Stimulated activated naive CD8-positive, alpha-beta T cell treated with anti-CD3 and anti-CD28 coated beads, Interleukin-15, Interleukin-2, amounts not matched to agents 100 ng/mL and 50 ng/mL, for 24 hours (primary cell): ENCODE data around the gene MYO7B.

ENCODE experiments used
- H3K27ac Mint-ChIP-seq: one replicate; pipeline ENCODE4 v1.8.0; 2021; ENCODE audit warnings: mild to moderate bottlenecking, mixed read lengths
- H3K27me3 Mint-ChIP-seq: one replicate; pipeline ENCODE4 v1.8.0; 2021; ENCODE audit warnings: mixed read lengths
- H3K36me3 Mint-ChIP-seq: one replicate; pipeline ENCODE4 v1.8.0; 2021; ENCODE audit warnings: low read depth, mixed read lengths
- H3K4me1 Mint-ChIP-seq: one replicate; pipeline ENCODE4 v1.8.0; 2021; ENCODE audit warnings: low read depth, mixed read lengths
- H3K4me3 Mint-ChIP-seq: one replicate; pipeline ENCODE4 v1.8.0; 2021; ENCODE audit warnings: mild to moderate bottlenecking, mixed read lengths
- H3K9me3 Mint-ChIP-seq: one replicate; pipeline ENCODE4 v1.8.0; 2021; ENCODE audit warnings: mixed read lengths

MYO7B gene

GRCh38 chr2:127591221-127591923 lies 55.9 kb downstream of the MYO7B start:
- peaks cover 4% of the 10 kb centered on the region for H3K9me3 Mint-ChIP-seq
- H3K4me1 Mint-ChIP-seq, result no peaks in the 10 kb centered on the region
- H3K27ac Mint-ChIP-seq, result no peak overlapping the region
- no peaks in the 10 kb centered on the region for H3K27me3 Mint-ChIP-seq
- no peak overlapping the region for H3K4me3 Mint-ChIP-seq
- no peaks in the 10 kb centered on the region for H3K36me3 Mint-ChIP-seq

GRCh38 chr2:127592761-127593227 lies 57.3 kb downstream of the MYO7B start:
- Mint-ChIP-seq H3K27me3 (no peaks in the 10 kb centered on the region), H3K9me3 (peaks cover 4% of the 10 kb centered on the region), H3K36me3 (no peaks in the 10 kb centered on the region), H3K4me3 (no peak overlapping the region), H3K27ac (no peak overlapping the region), H3K4me1 (no peaks in the 10 kb centered on the region)

GRCh38 chr2:127593228-127594115 lies 58.0 kb downstream of the MYO7B start:
- Mint-ChIP-seq H3K27me3 (no peaks in the 10 kb centered on the region), H3K4me1 (no peaks in the 10 kb centered on the region), H3K9me3 (peaks cover 4% of the 10 kb centered on the region), H3K36me3 (no peaks in the 10 kb centered on the region), H3K4me3 (no peak overlapping the region), H3K27ac (no peak overlapping the region)

GRCh38 chr2:127594116-127594591 lies 58.7 kb downstream of the MYO7B start:
- Mint-ChIP-seq H3K4me1 (no peaks in the 10 kb centered on the region), H3K27ac (no peak overlapping the region), H3K9me3 (peaks cover 4% of the 10 kb centered on the region), H3K36me3 (no peaks in the 10 kb centered on the region), H3K4me3 (no peak overlapping the region), H3K27me3 (no peaks in the 10 kb centered on the region)

GRCh38 chr2:127596311-127597045 lies 61.0 kb downstream of the MYO7B start:
- Mint-ChIP-seq H3K27ac (no peak overlapping the region), H3K4me3 (no peak overlapping the region), H3K36me3 (no peaks in the 10 kb centered on the region), H3K27me3 (no peaks in the 10 kb centered on the region), H3K9me3 (peaks cover 4% of the 10 kb centered on the region), H3K4me1 (no peaks in the 10 kb centered on the region)

GRCh38 chr2:127597046-127597983 lies 61.8 kb downstream of the MYO7B start:
- no peak overlapping the region for H3K4me3 Mint-ChIP-seq
- peaks cover 4% of the 10 kb centered on the region for H3K9me3 Mint-ChIP-seq
- H3K27ac Mint-ChIP-seq, result no peak overlapping the region
- H3K36me3 Mint-ChIP-seq, result no peaks in the 10 kb centered on the region
- H3K4me1 Mint-ChIP-seq, result no peaks in the 10 kb centered on the region
- no peaks in the 10 kb centered on the region for H3K27me3 Mint-ChIP-seq

GRCh38 chr2:127597984-127598380 lies 62.5 kb downstream of the MYO7B start:
- H3K9me3 Mint-ChIP-seq, result peaks cover 6% of the 10 kb centered on the region
- no peaks in the 10 kb centered on the region for H3K4me1 Mint-ChIP-seq
- no peaks in the 10 kb centered on the region for H3K27me3 Mint-ChIP-seq
- H3K27ac Mint-ChIP-seq, result no peak overlapping the region
- no peak overlapping the region for H3K4me3 Mint-ChIP-seq
- no peaks in the 10 kb centered on the region for H3K36me3 Mint-ChIP-seq

GRCh38 chr2:127598711-127599110 lies 63.2 kb downstream of the MYO7B start:
- Mint-ChIP-seq H3K4me3 (no peak overlapping the region), H3K36me3 (no peaks in the 10 kb centered on the region), H3K27ac (no peak overlapping the region), H3K4me1 (no peaks in the 10 kb centered on the region), H3K27me3 (no peaks in the 10 kb centered on the region), H3K9me3 (peaks cover 11% of the 10 kb centered on the region)

- Mint-ChIP-seq H3K27me3 (no peaks in the 10 kb centered on the region), H3K9me3 (peaks cover 11% of the 10 kb centered on the region), H3K36me3 (no peaks in the 10 kb centered on the region), H3K4me1 (no peaks in the 10 kb centered on the region), H3K27ac (no peak overlapping the region), H3K4me3 (no peak overlapping the region)
Observed at GRCh38 chr2:127599211-127599610, 63.7 kb downstream of the MYO7B start.

- Mint-ChIP-seq H3K27me3 (no peaks in the 10 kb centered on the region), H3K4me1 (peaks cover 3% of the 10 kb centered on the region), H3K36me3 (no peaks in the 10 kb centered on the region), H3K9me3 (peaks cover 6% of the 10 kb centered on the region), H3K4me3 (no peak overlapping the region), H3K27ac (no peak overlapping the region)
Observed at GRCh38 chr2:127604986-127605385, 69.5 kb downstream of the MYO7B start.

- Mint-ChIP-seq H3K4me3 (no peak overlapping the region), H3K27me3 (no peaks in the 10 kb centered on the region), H3K9me3 (peaks cover 6% of the 10 kb centered on the region), H3K4me1 (peaks cover 3% of the 10 kb centered on the region), H3K27ac (no peak overlapping the region), H3K36me3 (no peaks in the 10 kb centered on the region)
Observed at GRCh38 chr2:127605691-127606263, 70.3 kb downstream of the MYO7B start.

GRCh38 chr2:127606625-127607398 lies 71.3 kb downstream of the MYO7B start:
- Mint-ChIP-seq H3K27me3 (no peaks in the 10 kb centered on the region), H3K4me1 (peaks cover 3% of the 10 kb centered on the region), H3K27ac (no peak overlapping the region), H3K9me3 (peaks cover 9% of the 10 kb centered on the region), H3K4me3 (no peak overlapping the region), H3K36me3 (no peaks in the 10 kb centered on the region)

- Mint-ChIP-seq H3K27me3 (no peaks in the 10 kb centered on the region), H3K27ac (no peak overlapping the region), H3K9me3 (peaks cover 9% of the 10 kb centered on the region), H3K4me3 (no peak overlapping the region), H3K36me3 (no peaks in the 10 kb centered on the region), H3K4me1 (peaks cover 3% of the 10 kb centered on the region)
Observed at GRCh38 chr2:127607399-127607908, 72.0 kb downstream of the MYO7B start.
